SU-DHL-6 (cell line): ENCODE measurements around the gene JAKMIP1.

Experiments used
- H2AFZ ChIP-seq: fragments of 200-600 bp; sonication (generic); 2 replicates; pipeline ENCODE4 v1.6.1; 2014; ENCODE audit warnings: low read depth, mild to moderate bottlenecking, moderate library complexity, mixed read lengths, antibody characterized with exemption, low read length; ENCODE audit not compliant: severe bottlenecking
- H3F3A ChIP-seq: fragments of 200-600 bp; shearing (Covaris generic); 2 replicates; pipeline ENCODE4 v1.6.0; 2016; ENCODE audit warnings: antibody characterized with exemption, mild to moderate bottlenecking; ENCODE audit not compliant: insufficient read depth
- H3K27ac ChIP-seq: fragments of 200-600 bp; sonication (generic); 2 replicates; pipeline ENCODE4 v1.5.1; 2016; ENCODE audit warnings: low read depth, mild to moderate bottlenecking, low read length, moderate library complexity, mixed read lengths
- H3K27me3 ChIP-seq: fragments of 200-600 bp; sonication (generic), shearing (Covaris generic); 2 replicates; pipeline ENCODE4 v1.6.0; 2014; ENCODE audit warnings: mild to moderate bottlenecking, low read length
- H3K36me3 ChIP-seq: fragments of 200-600 bp; sonication (generic); 2 replicates; pipeline ENCODE4 v1.6.1; 2014; ENCODE audit warnings: mild to moderate bottlenecking, low read length, mixed read lengths
- H3K4me2 ChIP-seq: fragments of 300-600, 200-600 bp; shearing (Covaris generic), sonication (generic); 2 replicates; pipeline ENCODE4 v1.6.0; 2014; ENCODE audit warnings: low read length, low read depth, mild to moderate bottlenecking; ENCODE audit not compliant: poor library complexity, severe bottlenecking
- H3K4me3 ChIP-seq: fragments of 200-600 bp; sonication (generic); 2 replicates; pipeline ENCODE4 v1.5.1; 2014; ENCODE audit warnings: antibody characterized with exemption, low read length, mild to moderate bottlenecking, mixed read lengths; ENCODE audit not compliant: insufficient read depth, poor library complexity, severe bottlenecking
- H3K79me2 ChIP-seq: fragments of 200-600 bp; sonication (generic); 2 replicates; pipeline ENCODE4 v1.6.1; 2014; ENCODE audit warnings: mild to moderate bottlenecking, low read length, moderate library complexity; ENCODE audit not compliant: insufficient read depth
- H3K9ac ChIP-seq: fragments of 200-600 bp; sonication (generic); 2 replicates; pipeline ENCODE4 v1.7.0; 2014; ENCODE audit warnings: mild to moderate bottlenecking, low read length
- H3K9me2 ChIP-seq: fragments of 200-600 bp; sonication (generic); replicated peaks from 2 replicates; pipeline ENCODE4 v1.6.1; 2014; ENCODE audit warnings: low read length; ENCODE audit not compliant: insufficient read depth
- H3K9me3 ChIP-seq: fragments of 200-600 bp; sonication (generic); 2 replicates; pipeline ENCODE4 v1.6.1; 2014; ENCODE audit warnings: low read length, mixed read lengths; ENCODE audit not compliant: insufficient read depth
- H4K20me1 ChIP-seq: fragments of 200-600 bp; sonication (generic); 2 replicates; pipeline ENCODE4 v1.6.1; 2014; ENCODE audit warnings: low read depth, mild to moderate bottlenecking, antibody characterized with exemption, low read length, moderate library complexity, mixed read lengths
- EZH2phosphoT487 ChIP-seq: fragments of 200-600 bp; sonication (generic), shearing (Covaris generic); conservative IDR thresholded peaks from 2 replicates; pipeline ENCODE4 v1.6.1; 2018; ENCODE audit warnings: mild to moderate bottlenecking, antibody characterized with exemption, low read length, moderate library complexity, mixed read lengths
- TF ChIP-seq, protein P1 (sequence below): fragments of 200-600 bp; sonication (generic); IDR thresholded peaks from one replicate; pipeline ENCODE4 v1.5.1; 2017; ENCODE audit warnings: antibody characterized with exemption, mild to moderate bottlenecking, low read length, moderate library complexity; ENCODE audit not compliant: insufficient read depth, poor library complexity, severe bottlenecking

Gene JAKMIP1

DNA sequence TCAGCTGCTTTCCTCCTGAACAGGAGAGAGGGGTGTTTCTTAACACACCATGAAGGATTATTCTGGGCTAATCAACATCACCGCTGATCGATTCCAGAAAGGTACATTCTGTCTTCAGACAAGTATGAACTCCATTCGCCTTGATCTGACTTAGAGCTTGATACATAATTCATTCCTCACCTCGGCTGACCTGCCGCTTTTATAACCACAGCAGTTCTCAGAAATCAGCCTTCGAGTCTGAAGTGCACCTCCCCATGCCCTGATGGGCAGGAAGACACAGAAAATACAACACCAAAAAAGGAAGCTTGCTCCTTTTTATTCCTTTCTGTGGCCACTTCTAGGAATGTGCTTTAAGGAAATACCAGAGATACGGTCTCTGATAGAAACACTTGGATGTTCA is 85.7 kb downstream of the JAKMIP1 start:
- Histone ChIP-seq H2AFZ (no peak overlapping the region), H3K36me3 (no peaks in the 10 kb centered on the region), H3K27me3 (no peaks in the 10 kb centered on the region), H3K79me2 (no peaks in the 10 kb centered on the region), H3K27ac (no peak overlapping the region), H3K9me3 (no peaks in the 10 kb centered on the region), H3K4me3 (no peak overlapping the region), H3F3A (no peaks in the 10 kb centered on the region), H3K9ac (no peak overlapping the region), H3K4me2 (no peak overlapping the region), H3K9me2 (no peaks in the 10 kb centered on the region), H4K20me1 (no peaks in the 10 kb centered on the region)
- no peak for TF ChIP-seq EZH2phosphoT487
- TF ChIP-seq, protein P1, sequence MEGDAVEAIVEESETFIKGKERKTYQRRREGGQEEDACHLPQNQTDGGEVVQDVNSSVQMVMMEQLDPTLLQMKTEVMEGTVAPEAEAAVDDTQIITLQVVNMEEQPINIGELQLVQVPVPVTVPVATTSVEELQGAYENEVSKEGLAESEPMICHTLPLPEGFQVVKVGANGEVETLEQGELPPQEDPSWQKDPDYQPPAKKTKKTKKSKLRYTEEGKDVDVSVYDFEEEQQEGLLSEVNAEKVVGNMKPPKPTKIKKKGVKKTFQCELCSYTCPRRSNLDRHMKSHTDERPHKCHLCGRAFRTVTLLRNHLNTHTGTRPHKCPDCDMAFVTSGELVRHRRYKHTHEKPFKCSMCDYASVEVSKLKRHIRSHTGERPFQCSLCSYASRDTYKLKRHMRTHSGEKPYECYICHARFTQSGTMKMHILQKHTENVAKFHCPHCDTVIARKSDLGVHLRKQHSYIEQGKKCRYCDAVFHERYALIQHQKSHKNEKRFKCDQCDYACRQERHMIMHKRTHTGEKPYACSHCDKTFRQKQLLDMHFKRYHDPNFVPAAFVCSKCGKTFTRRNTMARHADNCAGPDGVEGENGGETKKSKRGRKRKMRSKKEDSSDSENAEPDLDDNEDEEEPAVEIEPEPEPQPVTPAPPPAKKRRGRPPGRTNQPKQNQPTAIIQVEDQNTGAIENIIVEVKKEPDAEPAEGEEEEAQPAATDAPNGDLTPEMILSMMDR, result no peak

DNA sequence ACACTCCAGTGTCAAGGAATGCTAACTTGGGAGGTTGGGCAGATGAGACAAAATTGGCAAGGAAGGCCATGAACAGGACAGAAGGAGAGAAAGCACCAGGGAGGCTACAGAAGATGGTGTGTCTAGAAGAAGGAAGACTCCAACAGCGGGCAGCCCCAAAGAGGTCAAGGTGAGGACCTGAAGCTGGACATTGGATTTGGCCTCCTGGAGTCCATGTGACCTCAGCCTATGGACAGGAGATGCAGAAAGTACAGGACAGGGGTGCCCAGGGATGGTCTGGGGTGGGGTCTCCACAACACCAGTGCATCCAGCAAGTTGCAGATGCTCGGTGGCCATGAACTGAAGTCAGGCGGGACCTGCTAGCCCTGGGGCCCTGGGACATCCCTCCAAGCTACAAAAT is 86.2 kb downstream of the JAKMIP1 start:
- Histone ChIP-seq H3K27ac (no peak overlapping the region), H3K4me2 (no peak overlapping the region), H3K9ac (no peak overlapping the region), H3K4me3 (no peak overlapping the region), H3K79me2 (no peaks in the 10 kb centered on the region), H3K27me3 (no peaks in the 10 kb centered on the region), H3K9me3 (no peaks in the 10 kb centered on the region), H3K36me3 (no peaks in the 10 kb centered on the region), H3K9me2 (no peaks in the 10 kb centered on the region), H2AFZ (no peak overlapping the region), H3F3A (no peaks in the 10 kb centered on the region), H4K20me1 (no peaks in the 10 kb centered on the region)
- no peak for TF ChIP-seq EZH2phosphoT487
- TF ChIP-seq, protein P1, result no peak

DNA sequence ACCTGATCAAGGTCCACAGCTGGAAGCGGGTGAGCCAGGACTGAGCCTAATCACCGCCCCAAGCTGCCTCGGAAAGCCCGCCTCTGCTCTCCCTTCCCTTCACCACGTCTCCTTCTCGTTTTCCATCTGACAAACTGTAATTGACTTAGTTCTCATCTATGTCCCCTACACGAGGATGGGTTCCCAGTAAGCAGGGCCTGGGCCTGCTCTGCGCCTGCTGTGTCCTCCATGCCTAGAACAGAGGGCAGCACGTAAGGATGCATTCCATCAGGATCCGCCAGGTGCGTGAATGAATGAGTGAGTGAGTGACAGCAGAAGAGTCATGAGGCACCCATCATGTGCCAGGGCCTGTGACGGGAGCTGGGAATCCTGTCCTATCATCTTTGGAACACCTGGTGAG is 86.7 kb downstream of the JAKMIP1 start:
- Histone ChIP-seq H3K36me3 (no peaks in the 10 kb centered on the region), H3K27me3 (no peaks in the 10 kb centered on the region), H3K27ac (no peak overlapping the region), H2AFZ (no peak overlapping the region), H3K9me2 (no peaks in the 10 kb centered on the region), H3K4me2 (no peak overlapping the region), H4K20me1 (no peaks in the 10 kb centered on the region), H3K79me2 (no peaks in the 10 kb centered on the region), H3F3A (no peaks in the 10 kb centered on the region), H3K9me3 (no peaks in the 10 kb centered on the region), H3K9ac (no peak overlapping the region), H3K4me3 (no peak overlapping the region)
- TF ChIP-seq, protein P1, result no peak
- no peak for TF ChIP-seq EZH2phosphoT487
